ENCODE results near the gene CEP164.

- no peak for TF ChIP-seq POLR2A (IDR thresholded peaks at IDR 0.05)
- TF ChIP-seq, protein P1, sequence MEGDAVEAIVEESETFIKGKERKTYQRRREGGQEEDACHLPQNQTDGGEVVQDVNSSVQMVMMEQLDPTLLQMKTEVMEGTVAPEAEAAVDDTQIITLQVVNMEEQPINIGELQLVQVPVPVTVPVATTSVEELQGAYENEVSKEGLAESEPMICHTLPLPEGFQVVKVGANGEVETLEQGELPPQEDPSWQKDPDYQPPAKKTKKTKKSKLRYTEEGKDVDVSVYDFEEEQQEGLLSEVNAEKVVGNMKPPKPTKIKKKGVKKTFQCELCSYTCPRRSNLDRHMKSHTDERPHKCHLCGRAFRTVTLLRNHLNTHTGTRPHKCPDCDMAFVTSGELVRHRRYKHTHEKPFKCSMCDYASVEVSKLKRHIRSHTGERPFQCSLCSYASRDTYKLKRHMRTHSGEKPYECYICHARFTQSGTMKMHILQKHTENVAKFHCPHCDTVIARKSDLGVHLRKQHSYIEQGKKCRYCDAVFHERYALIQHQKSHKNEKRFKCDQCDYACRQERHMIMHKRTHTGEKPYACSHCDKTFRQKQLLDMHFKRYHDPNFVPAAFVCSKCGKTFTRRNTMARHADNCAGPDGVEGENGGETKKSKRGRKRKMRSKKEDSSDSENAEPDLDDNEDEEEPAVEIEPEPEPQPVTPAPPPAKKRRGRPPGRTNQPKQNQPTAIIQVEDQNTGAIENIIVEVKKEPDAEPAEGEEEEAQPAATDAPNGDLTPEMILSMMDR (IDR thresholded peaks at IDR 0.05): no peak
These were observed 82.6 kb downstream of the CEP164 start for GRCh38 chr11:117410238-117410637.

All from thyroid gland (tissue), 4 donors.